Vagina (tissue), 2 donors: Measurements from ENCODE around the gene MACF1. TPM values are rescaled to one million over a fixed set of nuclear protein-coding genes. Genes with fewer than 3 reads are reported as not detected.

ENCODE experiments used
- DNase-seq, 2 donors: peaks; one replicate each; pipeline ENCODE4 v3.0.0-alpha.2; 2017; ENCODE audit errors: extremely low spot score in 2 of 2
- H3K27ac ChIP-seq: fragments of 200-600 bp; sonication (generic); one replicate; pipeline ENCODE4 v1.5.1; 2019
- H3K27me3 ChIP-seq: fragments of 200-600 bp; sonication (generic); one replicate; pipeline ENCODE4 v1.5.1; 2019
- H3K36me3 ChIP-seq, 2 donors: fragments of 200-600 bp; sonication (generic); one replicate each; pipeline ENCODE4 v1.5.1; 2017 to 2019
- H3K4me1 ChIP-seq: fragments of 200-600 bp; sonication (generic); one replicate; pipeline ENCODE4 v1.5.1; 2019
- H3K4me3 ChIP-seq, 2 donors: fragments of 200-600 bp; sonication (generic); 1 replicate in 1 of 2; 2 replicates in 1 of 2; pipeline ENCODE4 v1.5.1; 2016 to 2019
- H3K9me3 ChIP-seq: fragments of 200-600 bp; sonication (generic); one replicate; pipeline ENCODE4 v1.5.1; 2019
- POLR2A ChIP-seq, 2 donors: fragments of 450-650 bp; IDR thresholded peaks; one replicate each; pipeline ENCODE4 v1.6.1; 2017; ENCODE audit warnings: antibody characterized with exemption in 2 of 2, mild to moderate bottlenecking in 2 of 2, moderate library complexity in 2 of 2
- POLR2AphosphoS5 ChIP-seq, 2 donors: sonication (generic); formaldehyde crosslinking; IDR thresholded peaks; one replicate each; pipeline ENCODE4 v1.9.0; 2017; ENCODE audit warnings: antibody characterized with exemption in 2 of 2, mild to moderate bottlenecking in 2 of 2, low read depth in 1 of 2; ENCODE audit not compliant: insufficient read depth in 1 of 2
- intact Hi-C: fragments of 100-400 bp; cut with DNase I; formaldehyde crosslinking; loops from one replicate; pipeline ENCODE4 v1.15.1; 2023
- total RNA-seq: library from RNA; depleted of rRNA; stranded (reverse); fragments of >200 nt; gene quantifications from one replicate; pipeline ENCODE4 v1.2.3, GENCODE V29; 2016
- TF ChIP-seq, protein P1 (sequence below), 3 experiments: fragments of 450-650 bp in 2 of 3; fragments of 200-600 bp in 1 of 3; sonication (generic) in 1 of 3; IDR thresholded peaks; one replicate each; pipeline ENCODE4 v1.5.1; 2017 to 2019; ENCODE audit warnings: antibody characterized with exemption in 3 of 3, mild to moderate bottlenecking in 2 of 3, moderate library complexity in 2 of 3

The MACF1 gene
- total RNA-seq, 1 donor from 2014 or later = 291 TPM

DNA sequence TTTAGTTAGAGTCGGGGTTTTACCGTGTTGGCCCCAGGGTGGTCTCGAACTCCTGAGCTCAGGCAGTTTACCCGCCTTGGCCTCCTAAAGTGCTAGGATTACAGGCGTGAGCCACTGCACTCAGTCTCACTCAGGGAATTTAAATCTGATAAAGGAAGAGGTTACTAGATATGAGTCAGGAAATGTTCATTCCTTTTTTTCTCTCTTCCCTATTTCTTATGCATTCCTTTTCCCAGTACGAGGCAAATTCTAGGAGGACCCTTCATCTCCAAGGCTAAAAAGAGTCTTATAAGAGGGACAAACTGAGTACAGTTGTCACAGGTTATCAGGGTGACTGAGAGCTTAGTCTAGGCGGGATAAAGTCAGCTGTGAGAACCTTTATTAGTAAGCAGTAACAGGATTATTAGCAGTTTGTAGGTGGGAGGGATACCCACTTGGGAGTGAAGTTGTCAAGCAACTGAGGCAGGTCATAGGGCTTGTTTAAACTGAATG lies 9.1 kb downstream of the MACF1 start:
- H3K27ac ChIP-seq = peak overlapping the region; percentile 60
- intact Hi-C loops = no loop called here
- H3K36me3 ChIP-seq = no peaks in the 10 kb centered on the region
- no peak for TF ChIP-seq POLR2AphosphoS5 (IDR thresholded peaks at IDR 0.05; ENCODE audit: insufficient read depth in 1 of 2, low read depth in 1 of 2)
- TF ChIP-seq, protein P1, sequence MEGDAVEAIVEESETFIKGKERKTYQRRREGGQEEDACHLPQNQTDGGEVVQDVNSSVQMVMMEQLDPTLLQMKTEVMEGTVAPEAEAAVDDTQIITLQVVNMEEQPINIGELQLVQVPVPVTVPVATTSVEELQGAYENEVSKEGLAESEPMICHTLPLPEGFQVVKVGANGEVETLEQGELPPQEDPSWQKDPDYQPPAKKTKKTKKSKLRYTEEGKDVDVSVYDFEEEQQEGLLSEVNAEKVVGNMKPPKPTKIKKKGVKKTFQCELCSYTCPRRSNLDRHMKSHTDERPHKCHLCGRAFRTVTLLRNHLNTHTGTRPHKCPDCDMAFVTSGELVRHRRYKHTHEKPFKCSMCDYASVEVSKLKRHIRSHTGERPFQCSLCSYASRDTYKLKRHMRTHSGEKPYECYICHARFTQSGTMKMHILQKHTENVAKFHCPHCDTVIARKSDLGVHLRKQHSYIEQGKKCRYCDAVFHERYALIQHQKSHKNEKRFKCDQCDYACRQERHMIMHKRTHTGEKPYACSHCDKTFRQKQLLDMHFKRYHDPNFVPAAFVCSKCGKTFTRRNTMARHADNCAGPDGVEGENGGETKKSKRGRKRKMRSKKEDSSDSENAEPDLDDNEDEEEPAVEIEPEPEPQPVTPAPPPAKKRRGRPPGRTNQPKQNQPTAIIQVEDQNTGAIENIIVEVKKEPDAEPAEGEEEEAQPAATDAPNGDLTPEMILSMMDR (IDR thresholded peaks at IDR 0.05) = no peak
- no peak for TF ChIP-seq POLR2A (IDR thresholded peaks at IDR 0.05)
- H3K4me1 ChIP-seq = peaks cover 59% of the 10 kb centered on the region
- H3K9me3 ChIP-seq = no peaks in the 10 kb centered on the region
- H3K27me3 ChIP-seq = no peaks in the 10 kb centered on the region
- no peak overlapping the region for H3K4me3 ChIP-seq
- DNase-seq = no peak

DNA sequence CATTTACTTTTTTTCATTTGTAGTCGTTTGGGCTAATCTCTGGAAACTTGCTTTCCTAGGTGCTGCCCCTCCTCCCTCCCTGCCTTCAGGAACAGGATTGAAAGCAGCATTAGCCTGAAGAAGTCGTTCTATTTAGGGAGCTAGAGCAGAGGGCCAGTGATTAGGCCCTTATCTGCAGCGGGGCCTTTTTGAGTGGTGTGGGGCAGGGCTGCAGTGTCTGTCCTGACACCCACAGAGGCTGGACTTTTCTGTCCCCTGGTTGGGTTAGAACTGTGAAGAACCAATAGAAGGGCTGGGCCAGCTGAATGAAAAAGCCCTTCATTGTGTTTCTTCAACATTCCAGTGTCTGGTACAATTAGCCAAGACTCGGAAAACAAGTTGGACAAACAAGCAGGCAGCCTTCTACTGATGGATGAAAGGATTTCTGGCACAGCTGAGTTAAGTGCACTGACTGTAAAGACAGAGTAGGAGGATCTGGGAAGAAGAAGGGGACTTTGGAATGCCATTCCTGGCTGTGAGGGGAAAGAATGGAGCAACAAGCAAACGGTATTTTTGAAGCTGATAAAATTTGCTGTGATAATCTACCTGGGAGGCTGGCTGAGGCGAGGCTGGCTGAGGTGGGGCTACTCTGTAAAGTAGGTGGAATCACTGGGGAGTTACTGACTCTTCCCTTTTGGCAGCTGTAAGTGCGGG lies 9.7 kb downstream of the MACF1 start:
- TF ChIP-seq, protein P1 (IDR thresholded peaks at IDR 0.05) = no peak
- H3K27me3 ChIP-seq = no peaks in the 10 kb centered on the region
- peaks cover 59% of the 10 kb centered on the region for H3K4me1 ChIP-seq
- H3K27ac ChIP-seq = peak overlapping the region; percentile 60
- no peak overlapping the region for H3K4me3 ChIP-seq
- H3K36me3 ChIP-seq = no peaks in the 10 kb centered on the region
- H3K9me3 ChIP-seq = no peaks in the 10 kb centered on the region
- DNase-seq = no peak
- intact Hi-C loops = no loop called here

DNA sequence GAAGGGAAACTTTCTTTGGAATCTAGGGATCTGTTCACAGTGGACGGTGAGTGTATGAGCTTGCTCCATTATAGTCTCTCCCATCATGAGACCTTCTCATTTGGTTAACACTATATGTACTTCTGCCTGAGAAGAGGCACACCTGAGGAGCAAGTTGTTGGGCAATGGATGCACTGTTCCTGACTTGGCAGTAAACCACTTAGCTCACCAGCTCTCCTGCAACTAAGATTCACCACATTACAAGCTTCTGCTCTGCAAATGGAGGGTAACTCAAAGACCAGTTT lies 10.2 kb downstream of the MACF1 start:
- intact Hi-C loops = no loop called here
- DNase-seq = no peak
- H3K4me1 ChIP-seq = peaks cover 55% of the 10 kb centered on the region

DNA sequence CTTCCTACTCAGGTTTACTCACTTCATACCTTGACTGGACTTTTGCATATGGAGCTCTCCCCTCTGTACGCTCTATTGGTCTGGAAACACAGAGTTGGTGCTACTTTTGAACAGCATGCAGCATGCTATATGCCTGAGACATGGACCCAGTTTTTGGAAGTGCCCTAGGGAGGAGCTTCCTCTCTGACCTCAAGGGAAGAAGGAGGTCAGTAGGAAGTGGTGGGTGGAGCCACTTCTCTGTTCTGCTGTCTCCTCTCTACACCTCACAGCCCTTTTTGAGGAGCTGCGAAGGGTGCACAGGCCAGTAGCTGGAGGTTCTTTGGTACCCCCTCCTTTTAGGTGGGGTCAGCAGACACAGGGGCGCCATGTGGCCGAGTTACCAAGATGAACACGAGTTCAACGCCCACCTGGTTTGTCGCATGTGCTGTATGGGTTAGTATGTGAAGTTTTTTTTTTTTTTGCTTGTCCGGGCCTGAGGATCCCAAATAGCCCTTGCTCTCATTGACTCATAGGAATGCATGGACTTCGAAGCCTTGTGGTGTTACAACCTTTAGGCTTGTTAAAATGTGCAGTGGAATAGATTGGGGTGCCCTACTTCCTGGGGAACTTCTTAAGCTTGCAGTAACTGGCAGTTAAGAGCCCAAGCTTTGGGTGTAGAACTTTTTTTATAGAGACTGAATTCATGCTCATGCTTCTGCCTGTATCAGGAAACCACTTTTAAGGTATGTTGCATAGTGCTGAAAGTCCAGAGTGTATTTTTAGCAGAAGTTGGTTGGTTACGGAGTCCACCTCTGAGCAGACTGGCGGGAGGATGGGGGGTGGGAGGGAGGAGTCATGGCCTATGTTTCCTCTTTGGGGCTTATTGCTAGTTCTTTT lies 10.7 kb downstream of the MACF1 start:
- no peaks in the 10 kb centered on the region for H3K9me3 ChIP-seq
- H3K36me3 ChIP-seq = no peaks in the 10 kb centered on the region
- no peaks in the 10 kb centered on the region for H3K27me3 ChIP-seq
- H3K4me3 ChIP-seq = peak overlapping the region in 1 of 2 donors; percentile 9
- DNase-seq = no peak
- intact Hi-C loops = no loop called here
- peak overlapping the region; percentile 35 for H3K27ac ChIP-seq
- H3K4me1 ChIP-seq = peaks cover 53% of the 10 kb centered on the region
- TF ChIP-seq POLR2A (IDR thresholded peaks at IDR 0.05) (no peak), POLR2AphosphoS5 (IDR thresholded peaks at IDR 0.05; ENCODE audit: insufficient read depth in 1 of 2, low read depth in 1 of 2) (no peak)
- TF ChIP-seq, protein P1 (IDR thresholded peaks at IDR 0.05) = no peak

More for the DNA sequence above, 10.2 kb downstream of the MACF1 start:
- TF ChIP-seq POLR2AphosphoS5 (IDR thresholded peaks at IDR 0.05; ENCODE audit: insufficient read depth in 1 of 2, low read depth in 1 of 2) (no peak), POLR2A (IDR thresholded peaks at IDR 0.05) (no peak)
- TF ChIP-seq, protein P1 (IDR thresholded peaks at IDR 0.05) = no peak
- Histone ChIP-seq H3K36me3 (no peaks in the 10 kb centered on the region), H3K27ac (no peak overlapping the region), H3K27me3 (no peaks in the 10 kb centered on the region), H3K4me3 (no peak overlapping the region), H3K9me3 (no peaks in the 10 kb centered on the region)

DNA sequence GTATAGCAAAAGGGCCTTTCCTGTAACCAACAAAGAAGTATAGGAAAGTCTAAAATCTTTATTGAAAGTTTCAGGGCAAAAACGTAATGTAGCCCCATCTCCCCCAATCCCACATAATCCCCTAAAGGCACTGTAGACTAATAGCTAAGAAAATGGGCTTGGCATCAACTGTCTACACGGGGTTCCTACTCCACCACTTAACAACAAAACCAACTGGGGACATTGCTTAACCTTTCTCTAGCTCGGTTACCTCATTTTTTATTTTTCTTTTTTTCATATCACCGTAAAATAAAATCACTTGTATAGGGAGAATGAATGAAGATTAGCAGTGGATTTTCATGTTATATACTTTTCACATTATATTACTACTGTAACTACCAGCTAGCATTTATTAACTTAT lies 12.3 kb downstream of the MACF1 start:
- intact Hi-C loops = no loop called here
- no peak overlapping the region for H3K27ac ChIP-seq
- DNase-seq = no peak
- no peaks in the 10 kb centered on the region for H3K36me3 ChIP-seq
- no peak overlapping the region for H3K4me3 ChIP-seq
- no peaks in the 10 kb centered on the region for H3K9me3 ChIP-seq
- H3K4me1 ChIP-seq = peaks cover 64% of the 10 kb centered on the region
- TF ChIP-seq, protein P1 (IDR thresholded peaks at IDR 0.05) = no peak
- TF ChIP-seq POLR2A (IDR thresholded peaks at IDR 0.05) (no peak), POLR2AphosphoS5 (IDR thresholded peaks at IDR 0.05; ENCODE audit: insufficient read depth in 1 of 2, low read depth in 1 of 2) (no peak)
- no peaks in the 10 kb centered on the region for H3K27me3 ChIP-seq
